ENCODE data around the gene PRKCI. TPM values are rescaled to one million over a fixed set of nuclear protein-coding genes. Genes with fewer than 3 reads are reported as not detected.

PRKCI gene
- total and polyA plus RNA-seq, 2 experiments from 2014 or later, result 33.0 to 47.7 TPM

- DNase-seq, result peak; percentile 39
- peaks cover 38% of the 10 kb centered on the region for H3K79me2 ChIP-seq (ENCODE audit: insufficient read depth)
- no peak overlapping the region for H3K27ac ChIP-seq
- H3K4me3 ChIP-seq, result no peak overlapping the region
- H2AFZ ChIP-seq, result no peak overlapping the region
- no peaks in the 10 kb centered on the region for H4K20me1 ChIP-seq (ENCODE audit: insufficient read depth)
- H3K9me2 ChIP-seq (ENCODE audit: insufficient read depth), result no peaks in the 10 kb centered on the region
- H3F3A ChIP-seq (ENCODE audit: insufficient read depth), result peaks cover 16% of the 10 kb centered on the region; the same call in 1 of the 2 replicates
- H3K9ac ChIP-seq, result no peak overlapping the region
- no peaks in the 10 kb centered on the region for H3K9me3 ChIP-seq (ENCODE audit: low read depth)
- peaks cover 11% of the 10 kb centered on the region for H3K4me1 ChIP-seq (ENCODE audit: insufficient read depth)
- in situ Hi-C loops (cut with MboI), result no loop called here
- 78 to 90% methylated on average over 4 of the region's 4 CpGs for WGBS, 2 experiments (ENCODE audit: low coverage in 1 of 2, low lambda C conversion rate in 2 of 2, missing lambda C conversion rate in 2 of 2)
- H3K36me3 ChIP-seq (ENCODE audit: low read depth), result no peaks in the 10 kb centered on the region
- H3K27me3 ChIP-seq (replicated peaks; ENCODE audit: insufficient read depth), result no peaks in the 10 kb centered on the region
- no peak for TF ChIP-seq EZH2phosphoT487 (IDR thresholded peaks at IDR 0.05; ENCODE audit: insufficient read depth, low read depth)
- no peak for TF ChIP-seq EZH2 (IDR thresholded peaks at IDR 0.05; ENCODE audit: insufficient read depth, poor library complexity, severe bottlenecking)
- H3K4me2 ChIP-seq (ENCODE audit: unreplicated experiment), result no peak overlapping the region
These were observed 1.4 kb upstream of the PRKCI start for GRCh38 chr3:170220871-170221270.

- H2AFZ ChIP-seq, result peak overlapping the region; percentile 97
- no peak for TF ChIP-seq EZH2phosphoT487 (IDR thresholded peaks at IDR 0.05; ENCODE audit: insufficient read depth, low read depth)
- no peak for TF ChIP-seq EZH2 (IDR thresholded peaks at IDR 0.05; ENCODE audit: insufficient read depth, poor library complexity, severe bottlenecking)
- peaks cover 58% of the 10 kb centered on the region for H3K79me2 ChIP-seq (ENCODE audit: insufficient read depth)
- H3K4me2 ChIP-seq (ENCODE audit: unreplicated experiment), result peak overlapping the region; percentile 97
- H3K27me3 ChIP-seq (replicated peaks; ENCODE audit: insufficient read depth), result no peaks in the 10 kb centered on the region
- H3F3A ChIP-seq (ENCODE audit: insufficient read depth), result peaks cover 25% of the 10 kb centered on the region
- in situ Hi-C loops (cut with MboI), result no loop called here
- peak overlapping the region; percentile 99 for H3K9ac ChIP-seq
- WGBS, 2 experiments (ENCODE audit: low coverage in 1 of 2, low lambda C conversion rate in 2 of 2, missing lambda C conversion rate in 2 of 2), result 1 to 2% methylated on average over 28 to 42 of the region's 42 CpGs
- H3K27ac ChIP-seq, result peak overlapping the region; percentile 97
- H3K4me3 ChIP-seq, result peak overlapping the region; percentile 96
- peaks cover 31% of the 10 kb centered on the region for H3K4me1 ChIP-seq (ENCODE audit: insufficient read depth)
- DNase-seq, result peak; percentile 58
- no peaks in the 10 kb centered on the region for H4K20me1 ChIP-seq (ENCODE audit: insufficient read depth)
- no peaks in the 10 kb centered on the region for H3K9me3 ChIP-seq (ENCODE audit: low read depth)
- no peaks in the 10 kb centered on the region for H3K9me2 ChIP-seq (ENCODE audit: insufficient read depth)
- no peaks in the 10 kb centered on the region for H3K36me3 ChIP-seq (ENCODE audit: low read depth)
These were observed 670 bp downstream of the PRKCI start for GRCh38 chr3:170222647-170223541.

GRCh38 chr3:170225166-170225565 is 2.9 kb downstream of the PRKCI start:
- peaks cover 79% of the 10 kb centered on the region for H3K79me2 ChIP-seq (ENCODE audit: insufficient read depth)
- no peaks in the 10 kb centered on the region for H3K36me3 ChIP-seq (ENCODE audit: low read depth)
- H3F3A ChIP-seq (ENCODE audit: insufficient read depth), result peaks cover 37% of the 10 kb centered on the region
- no peaks in the 10 kb centered on the region for H3K27me3 ChIP-seq (replicated peaks; ENCODE audit: insufficient read depth)
- H3K4me3 ChIP-seq, result no peak overlapping the region
- no peak overlapping the region for H3K27ac ChIP-seq
- H3K9me3 ChIP-seq (ENCODE audit: low read depth), result no peaks in the 10 kb centered on the region
- H3K9me2 ChIP-seq (ENCODE audit: insufficient read depth), result no peaks in the 10 kb centered on the region
- H3K4me1 ChIP-seq (ENCODE audit: insufficient read depth), result peaks cover 50% of the 10 kb centered on the region
- in situ Hi-C loops (cut with MboI), result no loop called here
- no peak for DNase-seq
- H4K20me1 ChIP-seq (ENCODE audit: insufficient read depth), result no peaks in the 10 kb centered on the region
- H3K4me2 ChIP-seq (ENCODE audit: unreplicated experiment), result no peak overlapping the region
- WGBS, 2 experiments (ENCODE audit: low coverage in 1 of 2, low lambda C conversion rate in 2 of 2, missing lambda C conversion rate in 2 of 2), result 88 to 97% methylated on average over 1 of the region's 1 CpG
- TF ChIP-seq EZH2phosphoT487 (IDR thresholded peaks at IDR 0.05; ENCODE audit: insufficient read depth, low read depth), result no peak
- TF ChIP-seq EZH2 (IDR thresholded peaks at IDR 0.05; ENCODE audit: insufficient read depth, poor library complexity, severe bottlenecking), result no peak
- H2AFZ ChIP-seq, result no peak overlapping the region
- H3K9ac ChIP-seq, result no peak overlapping the region

GRCh38 chr3:170226426-170226960 is 4.3 kb downstream of the PRKCI start:
- in situ Hi-C loops (cut with MboI), result no loop called here
- Histone ChIP-seq H4K20me1 (ENCODE audit: insufficient read depth) (no peaks in the 10 kb centered on the region), H3K79me2 (ENCODE audit: insufficient read depth) (peaks cover 92% of the 10 kb centered on the region), H3F3A (ENCODE audit: insufficient read depth) (peaks cover 37% of the 10 kb centered on the region), H2AFZ (no peak overlapping the region), H3K4me2 (ENCODE audit: unreplicated experiment) (peak overlapping the region; percentile 26), H3K4me3 (no peak overlapping the region), H3K27me3 (replicated peaks; ENCODE audit: insufficient read depth) (no peaks in the 10 kb centered on the region), H3K9me2 (ENCODE audit: insufficient read depth) (no peaks in the 10 kb centered on the region), H3K4me1 (ENCODE audit: insufficient read depth) (peaks cover 50% of the 10 kb centered on the region), H3K9me3 (ENCODE audit: low read depth) (no peaks in the 10 kb centered on the region), H3K36me3 (ENCODE audit: low read depth) (no peaks in the 10 kb centered on the region), H3K27ac (no peak overlapping the region), H3K9ac (no peak overlapping the region)
- TF ChIP-seq EZH2 (IDR thresholded peaks at IDR 0.05; ENCODE audit: insufficient read depth, poor library complexity, severe bottlenecking) (no peak), EZH2phosphoT487 (IDR thresholded peaks at IDR 0.05; ENCODE audit: insufficient read depth, low read depth) (no peak)
- DNase-seq, result peak; percentile 8
- WGBS, 2 experiments (ENCODE audit: low coverage in 1 of 2, low lambda C conversion rate in 2 of 2, missing lambda C conversion rate in 2 of 2), result 97 to 98% methylated on average over 1 of the region's 1 CpG
